ENCODE results near the gene ANOS1.

The ANOS1 gene

DNA sequence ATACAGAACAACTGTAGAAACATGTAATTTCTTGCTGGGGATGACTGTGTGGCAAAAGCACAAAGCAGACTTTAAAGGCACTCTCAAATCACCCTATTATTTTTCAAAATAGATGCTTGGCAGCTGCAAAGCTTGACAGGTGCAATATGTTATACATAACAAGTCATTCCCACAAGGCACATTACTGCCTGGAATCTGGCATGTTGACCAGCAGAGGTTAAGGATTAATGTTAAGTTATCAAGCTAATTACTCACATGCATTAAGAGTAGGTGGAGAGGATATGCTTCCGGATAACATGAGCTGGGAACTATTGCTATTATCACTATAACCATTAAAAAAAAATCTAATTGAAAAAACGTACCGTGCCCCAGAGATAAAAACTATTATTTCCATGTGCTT lies 17.8 kb downstream of the ANOS1 start:
- DNase-seq (ENCODE audit: low read depth in 3 of 3) = no peak

GRCh38 chrX:8711401-8711800 lies 20.5 kb downstream of the ANOS1 start:
- no peak for DNase-seq (ENCODE audit: low read depth in 3 of 3)

DNA sequence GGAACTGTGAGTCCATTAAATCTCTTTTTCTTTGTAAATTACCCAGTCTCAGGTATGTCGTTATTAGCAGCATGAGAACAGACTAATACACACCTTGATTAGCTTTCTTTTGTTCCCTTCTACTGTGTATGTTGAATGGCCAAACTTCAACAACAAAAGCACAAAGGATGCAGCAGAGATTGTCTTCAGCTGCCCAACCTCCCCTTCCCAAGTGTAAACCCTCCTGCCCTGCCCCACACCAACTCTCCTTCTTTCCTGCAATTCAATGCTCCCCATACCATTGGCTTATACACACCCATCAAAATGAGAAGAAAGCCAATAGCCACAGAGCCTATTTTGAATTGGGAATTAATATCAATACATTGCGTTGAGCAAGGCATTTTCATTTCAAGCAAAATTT lies 27.8 kb downstream of the ANOS1 start:
- no peak for DNase-seq (ENCODE audit: low read depth in 3 of 3)

DNA sequence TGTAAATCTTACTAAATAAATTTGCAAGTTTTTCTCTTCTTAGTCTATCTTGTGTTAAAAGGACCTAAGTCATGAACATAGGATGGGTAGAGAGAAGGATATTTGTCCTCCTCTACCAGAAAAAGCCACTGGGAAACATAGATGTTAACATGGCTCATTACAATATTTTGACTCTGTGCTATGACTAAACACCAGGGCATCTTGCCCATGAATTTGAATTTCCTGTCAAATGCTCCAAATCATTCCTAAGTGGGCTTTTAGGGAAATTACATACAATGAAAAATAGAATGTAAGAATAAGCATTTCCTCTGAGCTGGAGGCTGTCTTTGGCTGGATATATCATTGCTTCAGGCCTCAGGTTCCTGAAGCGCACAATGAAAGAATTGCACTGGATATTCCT lies 39.1 kb downstream of the ANOS1 start:
- no peak for DNase-seq (ENCODE audit: low read depth in 3 of 3)

- no peak for DNase-seq (ENCODE audit: low read depth in 3 of 3)
These were observed 42.5 kb downstream of the ANOS1 start for GRCh38 chrX:8689473-8689872.

GRCh38 chrX:8688776-8689175 lies 43.2 kb downstream of the ANOS1 start:
- no peak for DNase-seq (ENCODE audit: low read depth in 3 of 3)

GRCh38 chrX:8684201-8684965 lies 47.6 kb downstream of the ANOS1 start:
- DNase-seq (ENCODE audit: low read depth in 3 of 3) = no peak

GRCh38 chrX:8683687-8684086 lies 48.2 kb downstream of the ANOS1 start:
- no peak for DNase-seq (ENCODE audit: low read depth in 3 of 3)

DNA sequence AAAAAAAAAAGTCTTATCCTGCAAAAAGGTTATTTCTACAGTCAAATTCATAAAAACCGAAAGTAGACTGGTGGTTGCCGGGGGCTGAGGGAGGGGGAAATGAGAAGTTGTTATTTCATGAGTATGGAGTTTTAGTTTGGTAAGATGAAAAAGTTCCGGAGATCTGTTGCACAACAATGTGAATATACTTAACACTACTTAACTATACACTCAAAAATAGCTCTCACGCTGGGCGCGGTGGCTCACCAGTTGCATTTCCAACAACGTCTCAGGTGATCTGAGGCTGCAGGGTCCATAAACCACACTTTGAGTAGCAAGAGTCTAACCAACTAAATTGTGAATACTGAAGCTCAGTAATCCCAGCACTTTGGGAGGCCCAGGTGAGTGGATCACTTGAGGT lies 52.4 kb downstream of the ANOS1 start:
- DNase-seq (ENCODE audit: low read depth in 3 of 3) = no peak

GRCh38 chrX:8675006-8675630 lies 56.8 kb downstream of the ANOS1 start:
- DNase-seq (ENCODE audit: low read depth in 3 of 3) = no peak

- DNase-seq (ENCODE audit: low read depth in 3 of 3) = no peak
These were observed 58.7 kb downstream of the ANOS1 start for GRCh38 chrX:8673201-8673600.

GRCh38 chrX:8672176-8672575 lies 59.8 kb downstream of the ANOS1 start:
- DNase-seq (ENCODE audit: low read depth in 3 of 3) = no peak

GRCh38 chrX:8668813-8669212 lies 63.1 kb downstream of the ANOS1 start:
- no peak for DNase-seq (ENCODE audit: low read depth in 3 of 3)

GRCh38 chrX:8663325-8663724 lies 68.6 kb downstream of the ANOS1 start:
- no peak for DNase-seq (ENCODE audit: low read depth in 3 of 3)

DNA sequence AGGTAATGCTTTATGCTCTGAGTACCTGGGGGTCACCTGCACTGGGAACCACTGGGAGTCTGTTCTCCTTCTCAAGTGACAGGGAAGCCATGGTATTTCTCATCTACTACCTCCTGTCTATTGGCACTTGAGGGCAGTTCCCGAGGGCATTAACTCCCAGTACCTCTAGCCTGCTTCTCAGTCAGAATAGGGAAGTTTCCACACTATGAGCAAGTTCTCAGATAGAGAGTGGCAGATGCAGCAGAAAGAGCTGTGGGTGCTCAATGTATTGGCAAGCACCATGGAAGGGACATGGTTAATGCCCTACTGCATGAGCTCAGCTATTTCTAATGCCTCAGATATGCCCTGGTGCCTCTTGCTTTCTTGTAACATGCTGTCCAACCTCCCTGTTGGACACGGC lies 74.1 kb downstream of the ANOS1 start:
- DNase-seq (ENCODE audit: low read depth in 3 of 3) = no peak

DNA sequence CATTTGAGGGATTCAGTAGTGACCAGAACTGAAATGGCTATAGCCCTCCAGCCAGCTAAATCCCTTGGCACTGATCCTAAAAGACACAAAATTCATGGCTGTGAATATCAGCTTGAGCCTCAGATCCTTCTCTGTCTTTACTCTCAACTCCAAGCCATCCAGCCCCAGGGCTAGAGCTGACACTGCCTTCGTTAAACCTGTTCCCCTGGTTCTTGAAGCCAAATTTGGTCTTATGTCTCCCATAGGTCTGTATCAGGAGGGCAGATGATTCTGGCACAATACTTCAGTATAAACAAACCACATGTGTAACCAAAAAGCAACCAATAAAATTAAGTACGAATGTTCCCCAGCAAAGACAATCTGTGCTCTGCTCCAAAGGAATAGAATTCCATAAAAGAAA lies 78.0 kb downstream of the ANOS1 start:
- DNase-seq (ENCODE audit: low read depth in 3 of 3) = no peak

DNA sequence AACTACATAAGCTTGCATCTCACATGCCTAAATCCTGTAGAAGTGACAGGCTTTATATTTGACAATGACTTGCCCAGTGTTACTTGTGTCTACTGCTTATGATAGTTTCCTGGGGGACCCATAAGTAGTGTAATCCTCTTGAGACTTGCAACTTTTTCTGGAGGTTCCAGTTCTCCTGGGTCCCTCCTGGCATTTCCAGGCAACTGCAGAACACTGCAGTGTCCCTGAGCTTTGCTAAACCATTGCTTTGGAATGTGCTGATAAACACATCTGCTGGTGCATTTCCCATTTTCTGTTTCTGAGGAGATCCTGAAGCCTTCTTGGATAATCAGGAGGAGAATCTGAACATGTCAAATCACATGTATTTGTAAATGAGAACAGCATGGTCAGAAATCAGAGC lies 82.0 kb downstream of the ANOS1 start:
- DNase-seq (ENCODE audit: low read depth in 3 of 3) = no peak

GRCh38 chrX:8647176-8647575 lies 84.8 kb downstream of the ANOS1 start:
- no peak for DNase-seq (ENCODE audit: low read depth in 3 of 3)

- DNase-seq (ENCODE audit: low read depth in 3 of 3) = no peak
These were observed 91.9 kb downstream of the ANOS1 start for GRCh38 chrX:8639949-8640475.

- DNase-seq (ENCODE audit: low read depth in 3 of 3) = no peak
These were observed 95.4 kb downstream of the ANOS1 start for GRCh38 chrX:8636497-8636896.

DNA sequence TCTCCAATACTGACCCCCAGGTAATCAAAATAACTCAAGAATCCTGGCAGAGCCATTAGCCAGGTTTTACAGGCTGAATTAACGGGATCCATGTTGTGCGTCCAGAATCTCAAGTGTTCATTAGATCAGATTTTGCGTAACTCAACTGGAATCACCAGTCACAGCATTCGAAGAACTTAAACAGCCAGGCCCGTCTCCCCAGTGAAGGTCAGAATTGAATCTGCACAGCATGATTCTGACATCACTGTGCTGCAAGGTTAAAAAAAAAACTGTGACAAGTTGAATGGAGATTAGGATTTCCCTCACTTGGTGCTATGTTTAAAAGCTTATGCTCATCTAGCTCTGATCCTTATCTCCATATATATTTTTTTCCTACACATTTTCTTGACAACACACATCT lies 96.1 kb downstream of the ANOS1 start:
- DNase-seq (ENCODE audit: low read depth in 3 of 3) = no peak

DNA sequence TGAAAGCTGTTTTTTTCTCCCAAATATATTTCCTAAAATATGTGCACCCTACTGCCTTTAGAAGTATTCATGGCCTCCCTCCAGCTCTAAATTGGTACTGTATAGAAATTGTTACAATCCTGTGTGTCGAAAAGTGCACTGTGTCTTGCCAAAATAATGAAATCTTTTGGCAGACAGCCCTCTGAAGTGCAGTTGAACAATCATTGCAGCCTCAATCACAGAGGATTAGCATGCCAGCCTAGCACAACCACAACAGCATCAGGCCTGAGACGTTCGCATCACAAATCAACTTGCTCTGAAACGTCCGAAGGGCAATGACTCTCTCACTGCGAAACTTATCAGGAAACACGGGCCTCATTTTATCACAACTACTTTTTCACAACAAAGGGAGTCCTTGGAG lies 99.0 kb downstream of the ANOS1 start:
- DNase-seq (ENCODE audit: low read depth in 3 of 3) = no peak

DNA sequence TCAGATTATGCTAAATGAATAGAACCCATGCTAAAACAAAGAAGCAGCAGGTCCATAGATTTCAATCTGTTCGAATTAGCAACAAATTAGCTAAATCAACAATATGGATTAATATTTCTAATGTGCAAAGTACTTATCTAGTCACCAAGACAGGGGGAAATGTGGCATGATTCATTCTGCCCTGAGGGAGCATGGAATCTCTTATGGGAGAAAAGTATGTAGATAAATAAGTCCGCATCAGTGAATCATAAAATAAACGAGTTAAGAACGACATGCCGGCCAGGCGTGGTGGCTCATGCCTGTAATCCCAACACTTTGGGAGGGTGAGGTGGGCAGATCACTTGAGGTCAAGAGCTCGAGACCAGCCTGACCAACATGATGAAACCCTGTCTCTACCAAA lies 102.1 kb downstream of the ANOS1 start:
- no peak for DNase-seq (ENCODE audit: low read depth in 3 of 3)

DNA sequence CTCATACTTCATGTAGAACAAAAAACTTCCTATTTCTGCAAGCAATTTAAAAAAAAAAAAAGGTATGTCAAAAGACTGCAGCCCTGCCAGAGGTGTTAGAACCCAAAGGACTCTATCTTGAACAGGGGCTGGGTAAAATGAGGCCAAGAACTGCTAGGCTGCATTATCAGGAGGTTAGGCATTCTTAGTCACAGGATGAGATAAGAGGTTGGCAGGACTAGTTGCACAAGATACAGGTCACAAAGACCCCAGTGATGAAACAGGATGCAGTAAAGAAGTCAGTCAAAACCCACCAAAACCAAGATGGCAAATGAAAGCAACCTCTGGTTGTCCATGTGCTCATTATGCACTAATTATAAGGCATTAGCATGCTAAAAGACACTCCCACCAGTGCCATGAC lies 104.1 kb downstream of the ANOS1 start:
- DNase-seq (ENCODE audit: low read depth in 3 of 3) = no peak
